TTC549 (cell line): ENCODE data around the gene SLC27A1.

Experiments used
- FAIRE-seq: peaks from 2 replicates; lab custom pipeline; 2012; peaks lifted over from hg19 to GRCh38; lab: Jason Lieb, UNC

SLC27A1 gene

DNA sequence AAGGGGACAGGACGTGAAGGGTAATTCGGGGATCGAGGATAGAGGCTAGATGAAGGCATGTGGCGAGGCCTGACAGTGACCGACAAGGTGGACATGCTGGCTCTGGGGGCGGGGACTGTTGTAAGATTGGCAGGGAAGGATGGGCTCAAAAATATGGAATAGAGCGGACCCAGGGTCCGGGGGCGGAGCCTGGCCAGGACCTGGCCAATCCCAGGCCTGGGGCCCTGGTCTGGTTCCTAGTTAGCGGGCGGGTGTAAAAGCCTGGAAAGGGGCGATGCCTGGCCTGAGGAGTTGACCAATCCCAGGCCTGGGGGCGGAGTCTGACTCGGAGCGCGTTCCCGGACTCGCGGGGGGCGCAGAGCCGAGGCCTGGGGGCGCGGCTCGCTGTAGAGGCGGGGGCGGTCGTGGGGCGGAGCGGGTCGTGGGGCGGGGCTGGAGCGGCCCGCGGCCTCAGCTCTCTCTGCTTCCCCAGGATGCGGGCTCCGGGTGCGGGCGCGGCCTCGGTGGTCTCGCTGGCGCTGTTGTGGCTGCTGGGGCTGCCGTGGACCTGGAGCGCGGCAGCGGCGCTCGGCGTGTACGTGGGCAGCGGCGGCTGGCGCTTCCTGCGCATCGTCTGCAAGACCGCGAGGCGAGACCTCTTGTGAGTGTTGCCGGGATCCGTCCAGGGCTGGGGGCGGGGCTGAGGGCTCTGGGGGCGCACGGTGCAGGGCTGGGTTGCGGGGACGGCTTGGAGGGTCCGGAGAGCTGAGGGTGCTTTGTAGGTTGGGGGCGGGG, at the start of gene SLC27A1:
SLC27A1 (plus strand) TSS at position 457 of the 774 bp plus-strand sequence; CDS start at position 474, 17 bp downstream.
- peak; percentile 86 for FAIRE-seq

DNA sequence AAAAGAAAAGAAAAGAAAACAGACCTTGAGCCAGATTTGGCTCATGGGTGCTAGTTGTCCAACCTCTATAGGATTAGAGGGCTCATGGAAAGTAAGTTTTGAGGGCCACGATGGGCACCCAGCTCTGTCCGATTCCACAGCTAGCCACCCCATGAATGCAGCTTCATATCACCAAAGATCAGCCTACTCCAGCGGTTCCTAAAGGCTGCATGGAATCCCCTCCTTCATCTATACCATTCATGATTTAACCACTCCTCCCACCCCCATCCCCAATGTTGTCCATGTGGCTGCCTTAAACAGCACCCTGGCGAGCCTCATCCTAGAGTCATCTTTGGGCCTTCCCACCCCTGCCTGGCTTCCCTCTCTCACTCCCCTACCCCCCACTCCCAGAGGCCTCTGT, 48.4 kb upstream of the SLC27A1 start:
- no peak for FAIRE-seq

DNA sequence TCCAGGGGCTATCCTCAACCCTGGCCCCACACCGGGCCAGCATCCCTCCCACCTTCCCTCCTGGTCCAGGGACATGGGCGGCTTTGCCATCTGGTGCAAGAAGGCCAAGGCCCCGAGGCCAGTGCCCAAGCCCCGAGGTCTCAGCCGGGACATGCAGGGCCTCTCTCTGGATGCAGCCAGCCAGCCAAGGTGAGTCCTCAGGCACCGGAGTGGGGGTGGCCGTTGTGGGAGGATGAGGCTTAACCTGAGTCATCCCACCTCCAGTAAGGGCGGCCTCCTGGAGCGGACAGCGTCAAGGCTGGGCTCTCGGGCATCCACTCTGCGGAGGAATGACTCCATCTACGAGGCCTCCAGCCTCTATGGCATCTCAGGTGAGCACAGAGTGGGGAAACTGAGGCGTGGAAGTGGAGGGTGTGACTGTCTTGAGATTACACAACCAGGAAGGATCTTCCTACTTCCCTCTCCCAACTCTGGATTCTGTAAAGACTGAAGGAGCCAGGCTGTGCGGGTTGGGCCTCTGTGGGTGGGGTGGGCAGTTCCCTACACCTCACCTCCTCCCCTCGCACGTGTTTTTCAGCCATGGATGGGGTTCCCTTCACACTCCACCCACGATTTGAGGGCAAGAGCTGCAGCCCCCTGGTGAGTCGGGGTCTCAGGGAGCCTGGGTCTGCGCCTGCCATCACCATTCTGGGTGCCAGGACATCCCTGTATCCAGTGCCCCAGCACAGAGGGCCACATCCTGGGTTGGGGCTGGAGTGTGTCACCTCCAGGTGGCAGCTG, 46.7 kb upstream of the SLC27A1 start:
- no peak for FAIRE-seq

DNA sequence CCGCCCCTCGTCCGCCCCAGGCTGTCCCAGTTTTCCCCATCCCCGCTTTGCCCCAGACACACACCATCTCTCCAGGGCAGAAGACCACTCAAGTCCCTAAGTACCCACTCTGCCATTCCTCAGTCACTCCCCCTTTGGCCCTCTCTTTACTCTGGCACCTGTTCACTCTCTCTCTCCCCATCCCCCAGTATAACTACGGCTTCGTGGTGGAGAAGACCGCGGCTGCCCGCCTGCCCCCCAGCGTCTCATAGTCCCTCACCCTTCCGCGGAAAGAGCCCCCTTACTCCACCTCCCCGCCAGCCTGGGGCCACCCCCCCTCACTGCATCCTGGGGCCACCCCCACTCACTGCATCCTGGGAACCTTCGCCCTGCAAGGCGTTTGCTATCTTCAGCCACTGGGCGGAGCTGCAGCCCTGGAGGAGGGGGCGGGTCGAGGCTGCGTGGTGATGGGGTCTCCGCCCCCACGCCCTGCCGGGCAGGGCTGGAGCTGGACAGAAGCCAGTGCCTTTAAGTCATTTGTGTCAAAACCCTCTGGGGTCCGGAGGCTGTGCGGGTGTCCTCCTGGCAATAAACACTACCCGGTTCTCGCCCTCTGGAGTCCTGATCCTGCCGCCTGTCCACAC, 45.5 kb upstream of the SLC27A1 start:
- no peak for FAIRE-seq

DNA sequence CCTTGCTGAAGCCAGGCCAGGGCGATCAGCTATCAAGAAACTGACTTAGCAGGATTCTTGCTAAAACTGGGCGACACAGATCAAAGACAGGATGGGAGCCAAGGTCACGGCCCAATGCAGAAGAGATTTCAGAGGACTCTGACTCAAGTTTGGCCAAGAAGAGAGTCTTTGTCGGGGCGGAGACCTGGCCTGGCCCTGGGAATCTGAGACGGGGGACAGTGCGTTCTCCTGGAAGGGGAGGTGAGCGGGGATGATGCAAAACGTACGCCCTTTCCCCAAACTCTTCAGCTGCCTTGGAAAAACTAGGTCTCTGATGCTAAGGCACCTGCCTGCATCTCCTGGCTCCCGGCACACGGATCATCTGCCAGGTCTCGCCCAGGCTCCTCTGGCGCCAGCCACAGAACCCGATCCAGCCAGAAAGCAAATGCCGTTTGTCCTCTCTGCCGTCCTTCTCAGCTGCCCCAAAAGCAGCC, 40.6 kb upstream of the SLC27A1 start:
- FAIRE-seq: no peak

DNA sequence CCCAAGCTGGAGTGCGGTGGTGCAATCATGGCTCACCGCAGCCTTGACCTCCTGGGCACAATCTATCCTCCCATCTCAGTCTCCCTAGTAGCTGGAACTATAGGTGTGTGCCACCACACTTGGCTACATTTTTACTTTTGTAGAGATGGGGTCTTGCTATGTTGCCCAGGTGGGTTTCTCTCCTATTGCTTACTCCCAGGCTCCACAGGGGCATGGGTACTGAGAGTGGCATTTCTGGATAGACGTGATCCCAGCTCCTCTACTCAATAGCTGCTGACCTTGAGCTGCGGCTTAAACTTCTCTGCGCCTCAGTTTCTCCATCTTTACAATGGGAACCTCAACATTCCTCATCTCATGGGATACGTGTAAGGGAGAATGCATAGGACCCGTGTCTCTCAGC, 38.9 kb upstream of the SLC27A1 start:
- FAIRE-seq: no peak

DNA sequence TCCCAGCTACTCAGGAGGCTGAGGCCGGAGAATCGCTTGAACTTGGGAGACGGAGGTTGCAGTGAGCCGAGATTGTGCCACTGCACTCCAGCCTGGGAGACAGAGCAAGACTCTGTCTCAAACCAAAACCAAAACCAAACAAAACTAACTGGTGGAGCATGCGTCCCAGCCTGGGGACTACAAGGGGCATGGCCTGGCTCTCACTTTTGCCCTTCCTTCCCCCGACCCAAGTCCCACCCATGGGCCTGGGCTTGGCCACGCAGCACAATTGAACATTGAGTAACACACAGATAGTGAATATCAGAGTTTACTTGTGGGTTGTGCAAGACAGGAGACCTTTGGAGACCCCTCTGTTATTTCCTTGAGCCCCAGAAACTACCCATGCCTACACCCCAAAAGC, 35.1 kb upstream of the SLC27A1 start:
- no peak for FAIRE-seq

DNA sequence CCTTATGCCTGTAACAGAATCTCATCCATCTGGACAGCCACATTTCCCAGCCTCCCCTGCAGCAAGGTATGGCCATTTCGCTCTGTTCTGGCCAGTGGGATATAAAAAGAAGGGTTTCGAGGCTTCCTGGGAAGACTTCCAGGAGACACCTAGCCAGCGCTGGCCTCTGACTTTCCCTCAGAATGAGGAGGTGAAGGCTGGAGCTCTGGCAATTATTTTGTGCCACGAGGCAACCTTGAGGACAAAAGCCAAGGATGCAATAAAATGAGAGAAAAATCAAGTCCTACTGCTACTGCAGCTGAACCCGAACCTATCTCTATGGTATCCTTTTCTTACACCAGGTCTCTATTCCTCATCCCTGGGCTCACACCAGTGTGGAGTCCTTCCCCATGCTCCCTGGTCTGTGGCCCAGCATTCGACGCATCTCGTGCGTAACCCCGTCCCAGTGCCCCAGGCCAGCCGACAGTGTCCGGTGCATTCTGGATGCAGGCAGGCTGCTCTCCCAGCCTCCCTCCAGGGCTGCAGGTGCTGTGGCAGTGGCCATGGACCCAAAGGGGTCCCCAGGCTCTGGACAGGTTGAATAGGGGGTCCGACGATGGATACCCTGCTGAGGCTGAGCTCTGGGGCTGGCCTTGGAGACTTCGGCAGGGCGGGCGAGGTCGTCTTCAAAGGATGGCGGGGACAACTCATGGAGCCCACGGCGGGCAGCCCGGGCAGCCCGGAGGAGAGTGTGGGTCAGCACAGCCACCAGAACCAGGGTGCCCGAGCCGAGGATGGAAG, 34.0 kb upstream of the SLC27A1 start:
- no peak for FAIRE-seq

DNA sequence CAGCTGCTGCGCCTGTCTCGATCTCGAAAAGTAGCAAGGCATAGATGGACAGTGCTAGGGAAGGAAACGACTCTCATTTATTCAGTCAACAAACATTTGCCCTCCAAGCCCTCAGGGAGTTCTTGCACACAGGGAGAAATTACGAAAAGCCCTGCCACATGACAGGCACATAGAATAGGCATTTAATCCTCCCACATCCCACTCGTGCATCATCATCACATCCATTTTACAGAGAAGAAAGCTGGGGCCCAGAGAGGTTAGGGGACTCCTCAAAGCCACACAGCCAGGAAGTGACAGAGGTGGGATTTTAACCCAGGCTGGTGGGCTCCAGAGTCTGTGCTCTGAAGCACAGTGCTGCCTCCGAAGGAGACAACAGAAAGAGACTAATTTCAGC, 33.5 kb upstream of the SLC27A1 start:
- no peak for FAIRE-seq

DNA sequence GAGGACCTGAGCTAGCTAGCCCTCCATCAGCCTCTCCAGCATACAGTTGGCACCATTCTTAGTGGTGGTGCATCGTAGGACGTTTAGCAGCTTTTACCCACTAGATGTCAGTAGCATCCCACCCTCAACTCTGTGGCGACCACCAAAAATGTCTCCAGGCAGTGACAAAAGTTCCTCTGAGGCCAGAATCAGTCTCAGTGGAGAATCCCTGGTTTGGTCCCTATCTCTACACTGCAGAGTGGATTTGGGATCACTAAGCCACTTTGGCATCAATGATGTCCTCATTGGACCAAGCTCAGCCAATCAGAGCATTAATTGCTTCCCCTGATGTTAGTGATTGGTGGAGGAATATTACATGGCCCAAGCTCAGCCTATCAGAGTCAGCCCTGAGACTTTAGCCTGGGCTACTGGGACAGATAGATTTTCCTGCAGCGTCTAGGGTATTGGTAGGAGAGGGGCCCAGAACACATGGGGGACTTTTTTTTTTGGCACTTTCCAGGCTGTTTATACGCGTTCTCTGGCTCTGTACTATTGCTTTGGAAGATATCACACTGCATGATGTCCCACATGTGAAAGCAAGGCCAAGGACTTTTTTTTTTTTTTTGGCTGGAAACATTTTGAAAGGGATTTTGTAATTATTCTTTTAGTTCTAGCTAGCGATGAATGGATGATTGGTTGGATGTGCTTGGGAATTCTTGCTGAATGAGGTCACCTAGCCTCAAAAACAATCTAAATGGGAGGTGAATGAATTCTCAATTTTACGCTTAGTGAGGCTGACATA, 28.9 kb upstream of the SLC27A1 start:
- no peak for FAIRE-seq

DNA sequence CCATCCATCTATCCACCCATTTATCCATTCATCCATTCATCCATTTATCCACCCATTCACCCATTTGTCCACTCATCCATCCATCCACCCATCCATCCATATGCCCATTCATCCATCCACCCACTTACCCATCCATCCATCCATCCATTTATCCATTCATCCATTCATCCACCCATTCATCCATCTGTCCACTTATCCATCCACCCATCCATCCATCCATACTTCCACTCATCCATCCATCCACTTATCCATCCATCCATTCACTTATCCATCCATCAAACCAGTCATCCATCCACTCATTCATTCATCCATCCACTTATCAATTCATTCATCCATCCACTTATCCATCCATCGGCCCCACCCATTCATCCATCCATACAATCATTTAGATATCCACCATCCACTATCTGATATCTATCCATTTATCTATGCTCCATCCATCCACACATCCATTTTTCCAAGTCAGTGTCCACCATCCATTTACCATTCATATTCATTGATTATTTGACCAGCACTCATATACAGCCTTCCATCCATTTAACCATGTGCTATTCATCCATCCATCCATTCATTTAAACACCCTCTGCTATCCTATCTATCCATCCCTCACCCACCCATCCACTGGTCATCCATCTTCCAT, 24.7 kb upstream of the SLC27A1 start:
- no peak for FAIRE-seq

DNA sequence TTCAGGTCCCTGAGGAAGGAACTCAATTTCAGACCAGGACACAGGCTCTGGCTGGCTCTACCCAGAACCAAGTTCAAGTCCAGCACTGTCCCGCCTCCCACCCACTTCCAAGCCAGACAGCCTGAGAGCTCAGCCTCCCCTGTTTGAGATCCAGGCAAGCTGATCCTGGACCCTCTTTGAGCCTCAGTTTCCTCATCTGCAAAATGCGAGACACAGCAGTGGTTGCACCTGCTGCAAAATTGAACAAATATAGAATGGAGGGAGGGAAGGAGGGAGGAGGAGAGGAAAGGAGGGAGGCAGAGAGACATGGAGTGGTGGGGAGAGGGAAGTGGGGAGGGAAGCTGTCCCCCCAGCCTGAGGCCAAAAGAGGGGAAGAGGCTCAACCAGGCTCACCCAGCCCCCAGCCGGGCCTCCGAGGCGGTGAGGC, 22.6 kb upstream of the SLC27A1 start:
- FAIRE-seq: no peak

DNA sequence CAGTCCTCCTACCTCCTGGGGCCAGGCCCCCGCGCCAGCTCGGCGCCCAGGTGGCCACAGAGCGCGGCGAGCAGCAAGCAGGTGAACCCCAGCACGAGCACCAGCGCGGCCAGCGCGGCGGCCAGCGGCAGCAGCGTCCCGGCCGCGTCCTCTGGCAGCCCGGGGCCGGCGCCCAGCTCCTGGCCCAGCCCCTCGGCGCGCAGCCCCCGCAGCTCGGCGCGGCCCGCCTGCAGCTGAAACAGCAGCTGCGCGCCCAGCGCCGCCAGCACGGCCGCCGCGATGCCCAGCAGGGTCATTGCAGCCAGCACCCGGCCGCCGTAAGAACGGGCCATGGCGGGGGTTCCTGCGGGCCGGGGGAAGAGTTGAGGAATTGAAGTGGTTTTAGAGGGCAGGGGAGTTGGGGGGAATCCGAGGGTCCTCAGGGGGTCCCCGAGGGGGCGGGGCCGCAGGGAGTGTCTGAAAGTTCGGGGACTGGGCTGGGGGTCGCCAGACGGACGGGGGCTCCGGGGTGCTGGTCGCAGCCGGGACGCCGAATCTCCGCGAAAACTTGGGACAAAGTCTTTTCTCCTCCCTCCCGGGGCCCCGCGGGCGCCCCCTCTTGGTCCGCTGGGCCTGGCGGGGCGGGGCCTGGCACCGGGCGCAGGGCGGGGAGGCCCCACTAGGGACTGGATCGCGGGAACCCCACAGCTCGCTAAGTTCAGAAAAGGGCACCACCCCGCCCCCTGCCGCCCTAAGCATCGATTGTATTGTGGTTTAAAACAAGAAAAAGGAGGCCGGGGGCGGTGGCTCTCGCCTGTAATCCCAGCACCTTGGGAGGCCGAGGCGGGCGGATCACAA, 22.0 kb upstream of the SLC27A1 start, which contains the start of gene TMEM221:
TMEM221 (minus strand) TSS at position 538 of the 837 bp plus-strand sequence; CDS start at position 332, 206 bp downstream.
- no peak for FAIRE-seq

DNA sequence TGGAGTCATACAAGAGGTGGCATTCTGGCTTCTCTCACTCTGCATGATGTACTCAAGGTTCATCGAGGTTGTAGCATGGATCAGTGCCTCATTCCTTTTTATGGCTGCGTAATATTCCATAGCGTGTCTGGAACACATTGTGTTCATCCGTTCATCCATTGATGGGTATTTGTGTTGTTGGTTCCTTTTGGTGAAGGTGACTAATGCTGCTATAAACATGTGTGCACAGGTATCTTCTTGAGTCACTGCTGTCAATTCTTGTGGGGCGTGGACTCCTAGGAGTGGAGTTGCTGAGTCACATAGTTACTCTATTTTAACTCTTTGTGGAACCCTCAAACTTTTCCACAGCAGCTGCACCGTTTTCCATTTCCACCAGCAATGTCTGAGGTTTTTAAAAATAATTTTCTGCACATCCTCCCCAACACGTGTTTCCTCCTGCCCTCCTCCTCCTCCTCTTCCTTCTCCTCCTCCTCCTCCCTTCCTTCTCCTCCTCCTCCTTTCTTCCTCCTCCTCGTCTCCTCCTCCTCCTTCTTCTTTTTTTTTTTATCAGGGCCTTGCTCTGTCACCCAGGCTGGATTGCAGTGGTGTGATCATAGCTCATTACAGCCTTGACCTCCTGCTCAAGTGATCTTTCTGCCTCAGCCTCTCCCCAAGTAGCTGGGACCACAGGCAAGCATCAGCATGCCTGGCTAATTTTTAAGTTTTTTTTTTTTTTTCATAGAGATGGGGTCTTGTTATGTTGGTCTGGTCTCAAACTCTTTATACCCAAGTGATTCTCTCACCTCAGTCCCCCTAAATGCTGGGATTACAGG, 19.9 kb upstream of the SLC27A1 start:
- FAIRE-seq: no peak

DNA sequence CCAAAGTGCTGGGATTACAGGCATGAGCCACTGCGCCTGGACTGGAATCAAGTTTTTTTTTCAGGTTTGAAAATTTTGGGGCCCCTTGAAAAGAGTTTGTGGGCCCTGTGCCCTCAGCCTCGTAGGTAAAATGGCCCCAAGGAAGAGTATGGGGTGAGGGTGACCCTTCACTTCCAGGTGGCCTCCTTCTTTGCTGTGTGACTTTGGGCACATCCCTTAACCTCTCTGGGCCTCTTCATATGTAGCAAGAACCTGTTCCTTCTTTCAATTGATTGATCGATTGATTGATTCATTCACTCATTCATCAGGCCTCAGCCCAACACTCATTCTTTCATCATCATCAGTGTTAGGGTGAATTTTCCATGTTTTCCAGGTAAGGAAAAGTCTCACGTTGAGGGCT, 18.5 kb upstream of the SLC27A1 start:
- no peak for FAIRE-seq

DNA sequence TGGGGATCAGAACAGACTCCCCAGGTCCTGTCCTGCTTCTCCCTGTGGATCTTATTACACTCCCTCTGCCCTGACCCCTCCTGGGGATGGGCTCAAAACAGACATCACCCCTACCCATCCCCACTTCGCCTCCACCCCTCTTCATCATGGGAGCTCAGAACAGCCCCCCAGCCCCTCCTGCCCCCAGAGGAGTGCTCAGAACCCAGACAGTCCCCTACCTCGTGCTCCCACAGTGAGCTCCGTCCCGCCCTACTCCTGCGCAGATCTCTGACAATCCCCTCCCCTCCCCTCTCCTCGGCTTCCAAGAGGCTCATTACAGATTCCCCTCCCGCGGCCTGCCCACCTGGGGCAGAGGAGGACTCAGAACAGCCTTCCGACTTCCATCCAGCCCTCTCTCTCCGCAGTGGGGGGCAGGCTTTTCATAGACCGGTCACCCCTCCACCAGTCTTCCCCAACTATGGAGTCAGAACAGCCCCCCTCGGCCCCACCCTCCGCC, 15.7 kb upstream of the SLC27A1 start:
- no peak for FAIRE-seq

DNA sequence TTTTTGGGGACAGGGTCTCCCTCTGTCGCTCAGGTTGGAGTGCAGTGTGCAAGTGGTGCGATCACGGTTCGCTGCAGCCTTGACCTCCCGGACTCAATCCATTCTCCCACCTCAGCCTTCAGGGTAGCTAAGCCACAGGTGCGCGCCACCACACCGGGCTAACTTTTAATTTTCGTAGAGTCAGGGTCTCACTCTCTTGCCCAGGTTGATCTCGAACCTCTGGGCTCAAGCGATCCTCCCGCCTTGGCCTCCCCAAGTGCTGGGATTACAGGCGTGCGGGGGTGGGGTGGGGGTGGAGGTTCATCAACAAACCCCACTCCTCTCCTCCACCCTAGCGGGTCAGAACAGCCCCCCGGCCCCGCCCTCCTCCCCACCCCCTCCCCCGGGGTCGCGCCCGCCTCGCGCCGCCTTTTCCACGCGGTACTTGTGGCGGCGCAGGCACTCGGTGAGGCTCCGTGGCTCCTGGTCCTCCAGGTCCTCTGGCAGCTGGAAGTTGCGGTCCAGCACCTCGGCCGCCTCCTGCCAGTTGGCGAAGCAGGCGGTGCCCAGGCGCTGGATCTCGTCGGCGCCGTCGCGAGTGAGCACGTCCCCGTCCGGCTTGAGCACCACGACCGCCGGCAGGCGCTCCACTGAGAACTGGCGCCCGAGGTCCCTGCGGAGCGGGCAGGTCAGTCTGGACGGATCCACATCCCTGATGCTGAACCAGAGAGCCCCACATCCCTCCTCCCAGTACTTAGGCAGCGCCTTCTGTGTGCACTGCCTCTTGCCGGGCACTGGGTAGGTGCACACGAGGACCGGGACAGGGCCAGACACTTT, 14.8 kb upstream of the SLC27A1 start:
- no peak for FAIRE-seq

DNA sequence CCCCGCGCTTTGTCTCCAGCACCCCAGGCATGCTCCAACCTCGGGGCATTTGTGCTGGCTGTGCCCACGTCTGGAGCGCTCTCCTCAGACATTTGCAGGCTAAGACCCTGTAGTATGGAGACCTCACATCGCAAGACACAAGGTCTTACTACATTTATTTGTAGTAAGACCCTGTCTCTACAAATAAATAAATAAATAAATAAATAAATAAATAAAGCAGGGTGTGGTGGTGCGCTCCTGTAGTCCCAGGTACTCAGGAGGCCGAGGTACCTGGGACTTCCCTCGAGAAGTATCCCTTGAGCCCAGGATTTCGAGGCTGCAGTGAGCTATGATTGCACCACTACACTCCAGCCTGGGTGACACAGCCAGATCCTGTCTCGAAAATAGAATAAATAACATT, 14.2 kb upstream of the SLC27A1 start:
- FAIRE-seq: no peak
